ENCODE results near the gene SPDYE3. TPM values are rescaled to one million over a fixed set of nuclear protein-coding genes. Genes with fewer than 3 reads are reported as not detected.
"Not testable (repeated sequence)": the region's sequence is repeated elsewhere in the genome, so short reads cannot be mapped to it uniquely, and the experiment has no call there.

Gene SPDYE3
- total RNA-seq, 1 donor from 2014 or later = not detected

- H3K4me3 ChIP-seq; intact Hi-C loops (cut with micrococcal nuclease); DNase-seq: not testable (repeated sequence)
Measured at GRCh38 chr7:100292162-100292561, 15.3 kb upstream of the SPDYE3 start.

GRCh38 chr7:100295269-100295668 is 12.2 kb upstream of the SPDYE3 start:
- H3K27me3 ChIP-seq (ENCODE audit: low read depth); intact Hi-C loops (cut with micrococcal nuclease); H3K4me3 ChIP-seq; DNase-seq; H3K27ac ChIP-seq (replicated peaks); H3K4me1 ChIP-seq; H3K36me3 ChIP-seq; H3K9me3 ChIP-seq (replicated peaks): not testable (repeated sequence)

More at GRCh38 chr7:100292162-100292561, 15.3 kb upstream of the SPDYE3 start:
- not testable (repeated sequence) for H3K9me3 ChIP-seq (replicated peaks); H3K27ac ChIP-seq (replicated peaks); H3K4me1 ChIP-seq; H3K36me3 ChIP-seq; H3K27me3 ChIP-seq (ENCODE audit: low read depth)

- H3K27me3 ChIP-seq (ENCODE audit: low read depth); DNase-seq; H3K4me3 ChIP-seq; H3K4me1 ChIP-seq; H3K9me3 ChIP-seq (replicated peaks); H3K27ac ChIP-seq (replicated peaks); H3K36me3 ChIP-seq; intact Hi-C loops (cut with micrococcal nuclease): not testable (repeated sequence)
Measured at GRCh38 chr7:100297852-100298631, 9.5 kb upstream of the SPDYE3 start.

GRCh38 chr7:100298632-100298895 is 8.9 kb upstream of the SPDYE3 start:
- DNase-seq; intact Hi-C loops (cut with micrococcal nuclease); H3K4me3 ChIP-seq; H3K27me3 ChIP-seq (ENCODE audit: low read depth); H3K9me3 ChIP-seq (replicated peaks); H3K27ac ChIP-seq (replicated peaks); H3K36me3 ChIP-seq; H3K4me1 ChIP-seq: not testable (repeated sequence)

GRCh38 chr7:100304526-100304925 is 3.0 kb upstream of the SPDYE3 start:
- H3K36me3 ChIP-seq; intact Hi-C loops (cut with micrococcal nuclease); H3K27ac ChIP-seq (replicated peaks); DNase-seq; H3K4me1 ChIP-seq; H3K9me3 ChIP-seq (replicated peaks); H3K4me3 ChIP-seq; H3K27me3 ChIP-seq (ENCODE audit: low read depth): not testable (repeated sequence)

GRCh38 chr7:100318329-100318728 is 10.8 kb downstream of the SPDYE3 start:
- H3K9me3 ChIP-seq (replicated peaks); H3K27me3 ChIP-seq (ENCODE audit: low read depth); H3K4me3 ChIP-seq; H3K36me3 ChIP-seq; intact Hi-C loops (cut with micrococcal nuclease); H3K4me1 ChIP-seq; DNase-seq; H3K27ac ChIP-seq (replicated peaks): not testable (repeated sequence)

- peaks cover 28% of the 10 kb centered on the region for H3K36me3 ChIP-seq
- H3K4me1 ChIP-seq; DNase-seq; intact Hi-C loops (cut with micrococcal nuclease); H3K9me3 ChIP-seq (replicated peaks); H3K27me3 ChIP-seq (ENCODE audit: low read depth); H3K27ac ChIP-seq (replicated peaks); H3K4me3 ChIP-seq: not testable (repeated sequence)
Measured at GRCh38 chr7:100321648-100322047, 14.1 kb downstream of the SPDYE3 start.

GRCh38 chr7:100324194-100324593 is 16.7 kb downstream of the SPDYE3 start:
- DNase-seq; H3K27ac ChIP-seq (replicated peaks); H3K9me3 ChIP-seq (replicated peaks); intact Hi-C loops (cut with micrococcal nuclease); H3K27me3 ChIP-seq (ENCODE audit: low read depth); H3K4me3 ChIP-seq; H3K4me1 ChIP-seq: not testable (repeated sequence)
- H3K36me3 ChIP-seq = peaks cover 45% of the 10 kb centered on the region

GRCh38 chr7:100325671-100326070 is 18.2 kb downstream of the SPDYE3 start:
- DNase-seq; H3K27ac ChIP-seq (replicated peaks); intact Hi-C loops (cut with micrococcal nuclease); H3K4me1 ChIP-seq; H3K4me3 ChIP-seq; H3K9me3 ChIP-seq (replicated peaks); H3K27me3 ChIP-seq (ENCODE audit: low read depth): not testable (repeated sequence)
- peaks cover 51% of the 10 kb centered on the region for H3K36me3 ChIP-seq

GRCh38 chr7:100326914-100327313 is 19.4 kb downstream of the SPDYE3 start:
- H3K4me1 ChIP-seq; H3K27me3 ChIP-seq (ENCODE audit: low read depth); intact Hi-C loops (cut with micrococcal nuclease); H3K27ac ChIP-seq (replicated peaks); H3K9me3 ChIP-seq (replicated peaks); DNase-seq; H3K4me3 ChIP-seq: not testable (repeated sequence)
- H3K36me3 ChIP-seq = peaks cover 51% of the 10 kb centered on the region

- Histone ChIP-seq H3K4me1 (peaks cover 26% of the 10 kb centered on the region), H3K36me3 (peaks cover 16% of the 10 kb centered on the region), H3K27ac (replicated peaks) (peak overlapping the region; percentile 96), H3K4me3 (peak overlapping the region; percentile 78)
- H3K9me3 ChIP-seq (replicated peaks); H3K27me3 ChIP-seq (ENCODE audit: low read depth); intact Hi-C loops (cut with micrococcal nuclease): not testable (repeated sequence)
- DNase-seq = peak; percentile 93
Measured at GRCh38 chr7:100335566-100336466, 28.3 kb downstream of the SPDYE3 start.

- Histone ChIP-seq H3K4me1 (peaks cover 39% of the 10 kb centered on the region), H3K36me3 (peaks cover 30% of the 10 kb centered on the region)
- DNase-seq; H3K27ac ChIP-seq (replicated peaks); H3K27me3 ChIP-seq (ENCODE audit: low read depth); intact Hi-C loops (cut with micrococcal nuclease); H3K9me3 ChIP-seq (replicated peaks); H3K4me3 ChIP-seq: not testable (repeated sequence)
Measured at GRCh38 chr7:100338083-100338696, 30.7 kb downstream of the SPDYE3 start.

- intact Hi-C loops (cut with micrococcal nuclease); H3K9me3 ChIP-seq (replicated peaks); DNase-seq; H3K4me3 ChIP-seq; H3K27ac ChIP-seq (replicated peaks); H3K27me3 ChIP-seq (ENCODE audit: low read depth): not testable (repeated sequence)
- Histone ChIP-seq H3K36me3 (peaks cover 36% of the 10 kb centered on the region), H3K4me1 (peaks cover 54% of the 10 kb centered on the region)
Measured at GRCh38 chr7:100341286-100341685, 33.8 kb downstream of the SPDYE3 start.
